Measurements from ENCODE around the gene SZT2. TPM values are rescaled to one million over a fixed set of nuclear protein-coding genes. Genes with fewer than 3 reads are reported as not detected.

SZT2 gene
- total RNA-seq, 1 donor from 2014 or later = 30.0 TPM

GRCh38 chr1:43448955-43449707, 59.4 kb downstream of the SZT2 start:
- Mint-ChIP-seq H3K4me1 (ENCODE audit: low read depth, unreplicated experiment) (peaks cover 22% of the 10 kb centered on the region), H3K27ac (ENCODE audit: unreplicated experiment) (no peak overlapping the region)

GRCh38 chr1:43449708-43450069, 60.0 kb downstream of the SZT2 start:
- H3K27ac ChIP-seq (ENCODE audit: low read depth, low read length) = no peak overlapping the region
- H3K4me1 Mint-ChIP-seq (ENCODE audit: low read depth, unreplicated experiment) = peaks cover 24% of the 10 kb centered on the region
- no peak overlapping the region for H3K4me2 ChIP-seq (ENCODE audit: low read length)
- H3K9me3 ChIP-seq (ENCODE audit: insufficient read depth, low read depth, low read length) = no peaks in the 10 kb centered on the region
- DNase-seq (ENCODE audit: low read depth) (no peak), FAIRE-seq (no peak)
- no peak overlapping the region for H3K27ac Mint-ChIP-seq (ENCODE audit: unreplicated experiment)
- no peak overlapping the region for H3K4me3 ChIP-seq (ENCODE audit: insufficient read depth, low read depth, low read length)
- peaks cover 6% of the 10 kb centered on the region for H4K20me1 ChIP-seq (ENCODE audit: insufficient read depth, low read length)
- H3K4me3 Mint-ChIP-seq (ENCODE audit: unreplicated experiment) = no peak overlapping the region
- H3K36me3 Mint-ChIP-seq (ENCODE audit: low read depth, unreplicated experiment) = peaks cover 62% of the 10 kb centered on the region
- peaks cover 2% of the 10 kb centered on the region for H3K9me3 Mint-ChIP-seq (ENCODE audit: unreplicated experiment)
- no peaks in the 10 kb centered on the region for H3K27me3 ChIP-seq (ENCODE audit: insufficient read depth, low read length)
- TF ChIP-seq EZH2 (IDR thresholded peaks at IDR 0.05; ENCODE audit: insufficient read depth, low read length) (no peak), CTCF (IDR thresholded peaks at IDR 0.05; ENCODE audit: insufficient read depth, low read depth, low read length) (no peak)
- H2AFZ ChIP-seq (ENCODE audit: low read depth, low read length) = no peak overlapping the region
- H3K79me2 ChIP-seq (ENCODE audit: insufficient read depth, low read length) = peaks cover 20% of the 10 kb centered on the region
- H3K4me1 ChIP-seq (ENCODE audit: insufficient read depth, low read length) = peaks cover 21% of the 10 kb centered on the region
- peaks cover 35% of the 10 kb centered on the region for H3K36me3 ChIP-seq (ENCODE audit: insufficient read depth, low read length)
- no peak overlapping the region for H3K9ac ChIP-seq (ENCODE audit: low read length)
- H3K27me3 Mint-ChIP-seq (ENCODE audit: low read depth, unreplicated experiment) = no peaks in the 10 kb centered on the region

More at GRCh38 chr1:43448955-43449707, 59.4 kb downstream of the SZT2 start:
- Histone ChIP-seq H3K4me2 (ENCODE audit: low read length) (no peak overlapping the region), H3K9ac (ENCODE audit: low read length) (no peak overlapping the region), H3K4me1 (ENCODE audit: insufficient read depth, low read length) (peaks cover 16% of the 10 kb centered on the region), H3K9me3 (ENCODE audit: insufficient read depth, low read depth, low read length) (no peaks in the 10 kb centered on the region), H3K27ac (ENCODE audit: low read depth, low read length) (no peak overlapping the region), H3K27me3 (ENCODE audit: insufficient read depth, low read length) (no peaks in the 10 kb centered on the region), H2AFZ (ENCODE audit: low read depth, low read length) (no peak overlapping the region), H3K79me2 (ENCODE audit: insufficient read depth, low read length) (peaks cover 20% of the 10 kb centered on the region), H3K36me3 (ENCODE audit: insufficient read depth, low read length) (peaks cover 38% of the 10 kb centered on the region), H4K20me1 (ENCODE audit: insufficient read depth, low read length) (peaks cover 6% of the 10 kb centered on the region), H3K4me3 (ENCODE audit: insufficient read depth, low read depth, low read length) (no peak overlapping the region)
- no peak for TF ChIP-seq CTCF (IDR thresholded peaks at IDR 0.05; ENCODE audit: insufficient read depth, low read depth, low read length)
- no peak for TF ChIP-seq EZH2 (IDR thresholded peaks at IDR 0.05; ENCODE audit: insufficient read depth, low read length)
- DNase-seq (ENCODE audit: low read depth) (no peak), FAIRE-seq (no peak)
- Mint-ChIP-seq H3K9me3 (ENCODE audit: unreplicated experiment) (no peaks in the 10 kb centered on the region), H3K4me3 (ENCODE audit: unreplicated experiment) (no peak overlapping the region), H3K36me3 (ENCODE audit: low read depth, unreplicated experiment) (peaks cover 64% of the 10 kb centered on the region), H3K27me3 (ENCODE audit: low read depth, unreplicated experiment) (no peaks in the 10 kb centered on the region)
